Forelimb muscle (tissue), 1 donor: ENCODE measurements around the gene CDRT4. TPM values are rescaled to one million over a fixed set of nuclear protein-coding genes. Genes with fewer than 3 reads are reported as not detected.

Source experiments
- DNase-seq: peaks from one replicate; pipeline ENCODE4 v3.0.0-alpha.2; 2013; ENCODE audit warnings: low read depth
- polyA plus RNA-seq: library from polyadenylated mRNA; unstranded; fragments of 120-200 nt; gene quantifications from one replicate; pipeline ENCODE4 v1.2.1, GENCODE V29; 2013; ENCODE audit not compliant: insufficient read length

Gene CDRT4
- polyA plus RNA-seq, 1 donor: 4.1 TPM

- DNase-seq: no peak
Measured at GRCh38 chr17:15393414-15393813, 74.0 kb downstream of the CDRT4 start.

DNA sequence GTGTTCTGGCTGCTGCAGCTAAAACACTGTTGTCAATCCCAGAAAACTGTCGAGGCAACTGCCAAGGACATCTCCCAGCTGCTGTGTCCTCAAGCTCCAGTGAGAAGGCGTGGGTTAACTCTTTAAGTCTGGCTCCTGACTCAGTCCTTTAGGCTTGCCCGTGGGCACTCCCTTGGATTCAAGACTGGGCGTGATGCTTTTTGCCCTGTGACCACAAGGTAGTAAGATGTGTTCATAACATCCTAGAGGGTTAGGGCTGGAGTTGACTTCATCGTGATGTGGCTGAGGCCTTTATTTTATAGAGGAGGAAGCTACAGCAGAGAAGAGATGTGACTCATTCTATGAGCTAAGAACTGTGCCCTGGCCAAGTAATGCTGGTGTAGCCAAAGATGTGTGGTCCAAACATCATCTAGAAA, 75.1 kb downstream of the CDRT4 start:
- DNase-seq: no peak

GRCh38 chr17:15388356-15389041, 78.9 kb downstream of the CDRT4 start:
- DNase-seq: no peak

DNA sequence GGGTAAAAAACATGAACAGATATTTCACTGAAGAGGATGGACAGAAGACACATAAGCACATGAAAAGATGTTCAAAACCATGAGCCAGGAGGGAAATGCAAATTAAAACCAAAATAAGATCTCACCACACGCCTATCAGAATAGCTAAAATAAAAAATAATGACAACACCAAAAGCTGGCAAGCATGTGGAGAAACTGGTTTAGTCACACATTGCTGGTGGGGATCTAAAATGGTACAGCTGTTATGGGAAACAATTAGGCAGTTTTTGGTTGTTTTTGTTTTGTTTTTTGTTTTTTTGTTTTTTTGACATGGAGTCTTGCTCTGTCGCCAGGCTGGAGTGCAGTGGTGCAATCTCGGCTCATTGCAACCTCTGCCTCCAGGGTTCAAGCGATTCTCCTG, 81.3 kb downstream of the CDRT4 start:
- no peak for DNase-seq

Other genes starting within 250 kb of the CDRT4 start
- gene PMP22, start 202.3 kb downstream of the CDRT4 start, polyA plus RNA-seq: 228 TPM
- gene TEKT3, start 126.0 kb downstream of the CDRT4 start, polyA plus RNA-seq: 1.2 TPM
- 6.6 TPM for gene TVP23C, start 95.9 kb upstream of the CDRT4 start, polyA plus RNA-seq
- 1.7 TPM for gene FBXW10B, start 152.1 kb upstream of the CDRT4 start, polyA plus RNA-seq
- gene TRIM16, start 216.7 kb upstream of the CDRT4 start, polyA plus RNA-seq: 45.8 TPM
- 18.9 TPM for gene ZNF286A, start 232.1 kb upstream of the CDRT4 start, polyA plus RNA-seq